NCI-H524 (cell line): ENCODE data around the gene RPL39L.
"Not testable (repeated sequence)": the region's sequence is repeated elsewhere in the genome, so short reads cannot be mapped to it uniquely, and the experiment has no call there.

Experiments
- DNase-seq, 2 experiments: peaks; one replicate each; lab custom pipeline; 2025; lab: John Stamatoyannopoulos, UW

RPL39L gene

DNA sequence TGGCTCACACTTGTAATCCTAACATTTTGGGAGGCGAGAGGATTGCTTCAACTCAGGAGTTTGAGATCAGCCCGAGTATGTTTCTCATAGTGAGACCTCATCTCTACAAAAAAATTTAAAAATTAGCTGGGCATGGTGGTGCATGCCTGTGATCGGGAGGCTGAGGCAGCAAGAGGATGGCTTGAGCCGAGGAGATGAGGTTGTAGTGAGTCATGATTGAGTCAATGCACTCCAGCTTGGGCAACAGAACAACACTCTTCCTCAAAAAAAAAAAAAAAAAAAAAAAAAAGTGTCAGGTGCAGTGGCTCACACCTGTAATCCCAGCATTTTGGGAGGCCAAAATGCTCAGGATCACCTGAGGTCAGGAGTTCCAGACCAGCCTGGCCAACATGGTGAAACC, 2.4 kb downstream of the RPL39L start:
- no peak for DNase-seq

DNA sequence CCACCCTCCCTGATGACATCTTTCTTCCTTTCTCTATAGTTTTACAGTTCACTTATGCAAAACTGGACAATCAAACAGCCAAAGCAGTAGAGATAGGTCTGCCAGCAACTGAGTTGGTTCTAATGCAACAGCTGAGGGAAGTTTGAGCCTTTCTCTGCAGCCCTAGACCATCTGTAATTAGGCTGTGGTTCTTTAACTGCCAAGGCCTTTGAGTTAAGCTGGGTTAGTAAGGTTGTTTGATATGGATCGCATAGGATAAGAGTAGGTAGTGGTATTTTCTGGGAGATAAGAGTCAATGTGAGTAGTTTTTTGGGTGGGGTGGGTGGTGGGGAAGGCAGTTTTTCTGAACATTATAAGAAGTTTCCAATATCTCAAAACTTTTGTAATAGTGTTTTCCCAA, 3.0 kb downstream of the RPL39L start:
- no peak for DNase-seq

- DNase-seq = not testable (repeated sequence)
Measured at GRCh38 chr3:187135172-187135690, 4.1 kb downstream of the RPL39L start.

- not testable (repeated sequence) for DNase-seq
Measured at GRCh38 chr3:187133181-187133580, 6.1 kb downstream of the RPL39L start.

GRCh38 chr3:187132666-187133065, 6.6 kb downstream of the RPL39L start:
- DNase-seq = no peak

DNA sequence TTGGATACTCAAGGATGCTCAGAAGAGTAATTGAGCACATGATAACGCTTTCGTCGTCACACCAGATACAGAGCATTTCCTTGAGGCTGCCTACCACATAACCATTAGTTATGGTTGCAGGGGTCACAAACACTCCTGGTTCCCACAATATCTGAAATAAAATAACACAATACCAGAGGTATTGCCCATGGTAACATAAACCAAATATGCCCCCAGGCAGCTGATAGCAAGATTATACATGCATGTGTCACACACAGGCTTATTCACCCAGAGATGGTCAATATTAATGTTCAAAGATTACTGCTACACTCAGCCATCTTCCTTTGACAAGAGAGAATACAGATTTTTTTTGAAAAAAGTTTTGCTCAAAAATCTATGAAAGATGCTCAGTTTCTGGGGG, 7.3 kb downstream of the RPL39L start:
- no peak for DNase-seq

GRCh38 chr3:187130346-187131066, 8.8 kb downstream of the RPL39L start:
- no peak for DNase-seq

- no peak for DNase-seq
Measured at GRCh38 chr3:187125319-187126031, 13.8 kb downstream of the RPL39L start.

DNA sequence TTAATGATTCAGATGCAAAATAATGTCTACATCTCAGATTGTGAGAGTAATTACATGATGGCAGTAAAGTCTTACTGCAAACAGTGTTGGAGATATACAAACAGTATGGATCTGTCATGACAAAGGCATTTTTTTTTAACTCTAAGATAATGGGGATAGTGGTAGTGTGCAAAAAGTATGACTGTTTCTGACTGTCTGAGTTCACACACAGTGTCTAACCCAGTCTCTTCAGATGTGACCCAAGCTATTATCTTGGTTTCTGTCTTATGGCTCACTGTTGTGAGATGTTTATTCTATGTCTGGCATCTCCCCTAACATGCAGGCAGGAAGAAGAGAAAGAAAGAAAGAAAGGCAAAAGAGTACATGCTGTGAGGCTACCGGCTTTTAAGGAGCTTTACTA, 17.0 kb downstream of the RPL39L start:
- no peak for DNase-seq

GRCh38 chr3:187120326-187120725, 19.0 kb downstream of the RPL39L start:
- DNase-seq = no peak

DNA sequence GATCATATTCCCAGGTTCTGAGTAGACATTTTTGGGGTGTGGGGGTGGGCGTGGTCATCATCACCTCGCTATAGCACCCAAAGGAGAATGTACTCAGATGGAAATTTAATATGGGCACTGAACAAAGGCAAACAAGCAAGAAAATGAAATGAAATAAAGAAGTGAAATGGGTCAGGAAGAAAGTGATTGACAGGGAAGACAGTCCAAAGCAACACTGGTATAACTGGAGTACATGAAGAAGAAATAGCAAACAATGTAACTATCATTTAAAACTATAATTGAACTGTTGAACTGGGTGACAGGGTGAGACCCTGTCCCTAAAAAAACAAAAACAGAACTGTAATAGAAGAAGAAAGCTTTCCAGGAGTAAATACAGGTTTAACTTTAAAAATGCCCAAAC, 24.8 kb downstream of the RPL39L start:
- DNase-seq = no peak

DNA sequence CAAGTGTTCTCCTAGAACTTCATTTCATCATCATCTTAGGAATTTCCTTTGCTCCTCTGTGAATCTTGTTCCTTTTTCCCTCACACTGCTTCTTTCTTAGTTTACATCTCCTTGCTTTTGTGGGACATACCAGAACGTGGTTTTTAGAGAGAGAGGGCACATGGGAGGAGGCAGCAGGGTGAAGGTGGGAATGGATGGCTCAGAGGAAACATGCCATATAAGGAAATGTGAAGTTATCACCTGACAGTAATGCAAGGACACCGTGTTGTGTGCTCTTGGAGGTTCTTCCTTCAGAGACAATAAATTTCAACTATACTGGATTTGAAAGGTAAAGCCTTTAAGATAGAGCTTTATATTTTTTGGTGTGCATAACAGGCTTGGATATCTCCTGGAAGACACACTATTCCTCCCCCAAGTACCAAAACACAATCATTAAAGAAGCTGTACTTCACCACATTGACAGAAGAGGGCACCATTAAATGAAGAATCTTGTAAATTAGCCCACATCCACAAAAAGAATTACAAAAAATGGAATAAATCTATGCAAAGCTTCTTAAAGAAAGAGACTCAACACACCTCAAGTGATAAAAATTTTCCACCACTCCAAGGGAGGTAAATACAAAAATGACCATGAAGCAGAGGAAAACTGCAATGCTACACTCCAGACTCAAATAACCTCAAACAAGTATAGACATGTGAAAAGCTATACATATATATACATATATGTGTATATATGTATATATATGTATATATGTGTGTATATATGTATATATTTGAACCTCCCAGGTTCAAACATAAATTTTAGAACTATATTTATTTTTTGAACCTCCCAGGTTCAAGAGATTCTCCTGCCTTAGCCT, 26.1 kb downstream of the RPL39L start:
- peak; percentile 1 to 32 for DNase-seq

- DNase-seq = no peak
Measured at GRCh38 chr3:187110156-187110555, 29.1 kb downstream of the RPL39L start.

- DNase-seq = no peak
Measured at GRCh38 chr3:187107989-187108388, 31.3 kb downstream of the RPL39L start.

GRCh38 chr3:187105700-187106099, 33.6 kb downstream of the RPL39L start:
- no peak for DNase-seq

GRCh38 chr3:187104933-187105332, 34.4 kb downstream of the RPL39L start:
- no peak for DNase-seq

GRCh38 chr3:187104342-187104741, 35.0 kb downstream of the RPL39L start:
- no peak for DNase-seq

GRCh38 chr3:187103251-187103650, 36.0 kb downstream of the RPL39L start:
- no peak for DNase-seq

DNA sequence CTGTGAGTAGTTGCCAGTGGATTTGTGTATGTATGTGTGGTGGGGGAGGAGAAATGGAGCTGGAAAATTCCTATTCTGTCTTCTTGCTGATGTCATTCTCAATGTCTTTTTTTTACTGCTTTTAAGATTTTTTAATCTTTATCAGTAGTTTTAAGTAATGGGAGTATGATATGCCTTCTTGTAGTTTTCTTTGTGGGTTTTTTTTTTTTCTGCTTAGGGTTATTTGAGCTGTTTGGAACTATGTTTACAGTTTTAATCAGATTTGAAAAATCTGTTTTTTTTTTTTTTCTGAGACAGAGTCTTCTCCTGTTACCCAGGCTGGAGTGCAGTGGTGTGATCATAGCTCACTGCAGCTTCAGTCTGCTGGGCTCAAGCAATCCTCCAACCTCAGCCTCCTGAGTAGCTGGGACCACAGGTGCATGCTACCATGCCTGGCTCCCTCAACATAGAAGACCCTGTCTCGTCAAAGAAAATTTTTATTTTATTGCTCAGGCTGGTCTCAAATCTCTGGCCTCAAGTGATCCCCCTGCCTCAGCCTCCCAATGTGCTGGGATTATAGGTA, 37.1 kb downstream of the RPL39L start:
- no peak for DNase-seq

GRCh38 chr3:187101184-187102072, 37.9 kb downstream of the RPL39L start:
- peak in 1 of 2 experiments; percentile 13 for DNase-seq

DNA sequence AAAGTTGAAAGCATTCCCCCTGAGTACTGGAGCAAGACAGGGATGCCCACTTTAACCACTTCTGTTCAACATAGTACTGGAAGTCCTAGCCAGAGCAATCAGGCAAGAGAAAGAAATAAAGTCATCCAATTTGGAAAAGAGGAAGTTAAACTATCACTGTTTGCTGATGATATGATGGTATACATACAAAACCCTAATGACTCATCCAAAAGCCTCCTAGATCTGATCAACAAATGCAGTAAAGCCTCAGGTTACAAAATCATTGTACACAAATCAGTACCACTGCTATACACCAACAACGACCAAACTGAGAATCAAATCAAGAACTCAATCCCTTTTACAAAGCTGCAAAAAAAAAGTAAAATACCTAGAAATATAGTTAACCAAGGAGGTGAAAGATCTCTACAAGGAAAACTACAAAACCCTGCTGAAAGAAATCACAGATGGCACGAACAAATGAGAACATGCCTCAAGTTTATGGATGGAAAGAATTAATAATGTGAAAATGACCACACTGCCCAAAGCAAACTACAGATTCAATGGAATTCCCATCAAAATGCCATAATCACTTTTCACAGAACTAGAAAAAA, 40.3 kb downstream of the RPL39L start:
- no peak for DNase-seq
